HFF-Myc (cell line): ENCODE measurements around the gene UBAC2.

ENCODE experiments used
- DNase-seq: peaks from one replicate; pipeline ENCODE4 v3.0.0-alpha.2; 2011; ENCODE audit warnings: low read depth; ENCODE audit errors: extremely low read depth
- H3K4me3 ChIP-seq: replicated peaks from 2 replicates; pipeline ENCODE4 v1.5.1; 2011; ENCODE audit warnings: low read depth, mild to moderate bottlenecking, control low read depth, low read length
- TF ChIP-seq, protein P1 (sequence below): IDR thresholded peaks from 2 replicates; pipeline ENCODE4 v1.5.1; 2012; ENCODE audit warnings: mild to moderate bottlenecking, low read depth, low read length, control low read depth; ENCODE audit errors: missing control alignments

The UBAC2 gene

DNA sequence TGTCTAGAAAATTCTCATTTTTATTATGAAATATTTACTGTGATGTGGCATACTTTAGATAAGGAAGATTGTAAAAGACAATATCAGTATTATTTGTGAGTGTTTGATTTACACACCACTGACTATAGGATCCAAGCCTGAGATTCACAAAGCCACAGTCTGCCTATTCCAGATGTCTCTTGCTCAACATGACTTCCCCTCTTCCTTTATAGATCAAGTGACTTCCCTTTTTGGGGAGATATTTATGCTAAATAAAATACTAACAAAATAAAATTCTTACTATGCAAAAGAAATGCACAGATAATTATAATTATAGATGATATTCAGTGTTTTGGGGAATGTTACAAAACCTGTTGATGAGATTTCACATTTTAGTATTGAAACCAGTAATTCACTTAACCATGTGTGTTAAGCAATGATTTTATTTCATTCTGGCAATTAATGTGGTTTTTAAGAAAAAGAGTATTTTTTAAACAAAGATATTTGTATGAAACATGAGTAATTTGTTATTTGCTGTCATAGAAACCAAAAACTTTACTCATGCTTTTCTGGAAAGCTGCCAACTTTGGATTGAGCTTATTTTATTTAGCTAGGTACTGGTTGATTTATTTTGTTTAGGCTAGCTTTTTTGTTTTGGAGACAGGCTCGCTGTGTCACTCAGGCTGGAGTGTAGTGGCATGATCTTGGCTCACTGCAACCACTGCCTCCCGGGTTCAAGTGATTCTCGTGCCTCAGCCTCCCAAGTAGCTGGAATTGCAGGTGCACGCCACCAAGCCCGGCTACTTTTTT lies 120.2 kb downstream of the UBAC2 start:
- DNase-seq: peak; percentile 74
- TF ChIP-seq, protein P1, sequence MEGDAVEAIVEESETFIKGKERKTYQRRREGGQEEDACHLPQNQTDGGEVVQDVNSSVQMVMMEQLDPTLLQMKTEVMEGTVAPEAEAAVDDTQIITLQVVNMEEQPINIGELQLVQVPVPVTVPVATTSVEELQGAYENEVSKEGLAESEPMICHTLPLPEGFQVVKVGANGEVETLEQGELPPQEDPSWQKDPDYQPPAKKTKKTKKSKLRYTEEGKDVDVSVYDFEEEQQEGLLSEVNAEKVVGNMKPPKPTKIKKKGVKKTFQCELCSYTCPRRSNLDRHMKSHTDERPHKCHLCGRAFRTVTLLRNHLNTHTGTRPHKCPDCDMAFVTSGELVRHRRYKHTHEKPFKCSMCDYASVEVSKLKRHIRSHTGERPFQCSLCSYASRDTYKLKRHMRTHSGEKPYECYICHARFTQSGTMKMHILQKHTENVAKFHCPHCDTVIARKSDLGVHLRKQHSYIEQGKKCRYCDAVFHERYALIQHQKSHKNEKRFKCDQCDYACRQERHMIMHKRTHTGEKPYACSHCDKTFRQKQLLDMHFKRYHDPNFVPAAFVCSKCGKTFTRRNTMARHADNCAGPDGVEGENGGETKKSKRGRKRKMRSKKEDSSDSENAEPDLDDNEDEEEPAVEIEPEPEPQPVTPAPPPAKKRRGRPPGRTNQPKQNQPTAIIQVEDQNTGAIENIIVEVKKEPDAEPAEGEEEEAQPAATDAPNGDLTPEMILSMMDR: no peak
- H3K4me3 ChIP-seq: no peak overlapping the region

DNA sequence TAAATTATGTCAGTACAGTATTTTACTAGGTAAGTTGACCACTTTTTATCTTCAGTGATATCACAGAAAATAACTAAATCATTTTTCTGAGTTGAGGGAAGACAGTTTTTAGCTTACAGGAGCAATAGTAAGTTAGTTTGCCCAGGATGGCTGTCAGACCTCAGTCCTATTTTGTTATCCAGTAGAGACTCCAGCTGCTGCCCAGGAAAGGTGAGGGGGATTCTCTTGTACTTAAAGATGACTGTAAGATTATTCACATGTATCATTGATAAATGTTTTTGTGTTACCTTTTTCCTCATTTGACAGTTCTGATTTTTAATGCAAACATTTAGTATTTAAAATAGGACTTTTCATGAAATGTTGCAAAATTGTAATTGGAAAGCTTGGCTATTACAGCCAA lies 121.1 kb downstream of the UBAC2 start:
- TF ChIP-seq, protein P1: no peak
- no peak overlapping the region for H3K4me3 ChIP-seq
- no peak for DNase-seq

DNA sequence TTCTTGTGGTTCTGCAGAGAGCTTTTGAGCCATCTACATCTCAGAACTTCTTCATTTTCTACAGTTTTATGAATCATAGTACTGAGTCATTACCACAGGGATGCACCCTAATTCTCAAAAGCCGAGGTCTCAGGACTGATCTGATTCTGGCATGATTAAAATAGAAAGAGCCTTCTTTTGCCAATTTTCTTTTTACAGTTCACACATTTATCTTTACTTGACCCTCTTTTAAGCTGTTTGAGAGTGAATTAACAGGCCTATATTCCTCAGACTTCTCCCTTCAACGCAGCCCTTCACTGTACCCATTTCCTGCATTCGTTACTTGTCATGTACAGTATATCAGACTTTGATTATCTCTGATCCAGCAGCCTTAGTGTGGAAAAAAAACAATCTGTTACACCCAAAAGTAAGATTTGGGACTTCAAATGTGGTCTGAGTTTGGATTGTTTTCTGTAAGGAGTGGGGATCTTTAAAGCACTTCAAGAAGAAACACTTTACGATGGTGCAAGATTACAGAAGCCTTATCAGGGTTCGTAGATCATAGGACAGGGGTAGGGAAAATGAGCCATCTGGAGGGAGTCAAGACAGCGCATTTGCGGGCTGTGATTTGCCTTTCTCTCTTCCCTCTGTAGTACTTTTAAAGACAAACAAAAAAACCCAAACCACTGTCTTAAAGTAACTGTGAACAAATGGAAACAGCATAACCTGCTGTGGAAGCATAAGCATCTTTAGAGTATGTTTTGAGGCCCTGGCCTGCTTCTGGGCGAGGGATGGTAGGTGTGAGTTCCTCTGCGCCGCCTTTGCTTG lies 121.8 kb downstream of the UBAC2 start:
- no peak for DNase-seq
- H3K4me3 ChIP-seq: no peak overlapping the region
- TF ChIP-seq, protein P1: no peak

DNA sequence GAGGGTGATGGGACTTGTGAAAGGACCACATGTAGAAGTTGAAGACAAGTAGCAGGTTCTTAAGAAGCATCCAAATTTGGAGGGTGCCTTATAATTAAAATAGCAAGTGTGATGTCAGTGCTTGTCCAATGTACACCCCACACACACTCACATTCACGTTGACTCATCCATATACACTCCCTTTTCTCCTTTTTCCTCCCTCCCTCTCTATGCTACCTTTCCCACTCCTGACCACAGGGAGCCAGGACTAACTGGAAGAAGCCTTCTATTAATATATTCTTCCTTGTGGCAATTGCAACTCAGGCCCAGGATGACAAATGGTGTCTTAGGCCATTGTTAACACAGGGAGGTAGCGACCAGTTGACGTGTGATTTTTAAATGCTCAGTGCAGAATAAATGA lies 122.8 kb downstream of the UBAC2 start:
- DNase-seq: no peak
- no peak overlapping the region for H3K4me3 ChIP-seq
- TF ChIP-seq, protein P1: no peak

DNA sequence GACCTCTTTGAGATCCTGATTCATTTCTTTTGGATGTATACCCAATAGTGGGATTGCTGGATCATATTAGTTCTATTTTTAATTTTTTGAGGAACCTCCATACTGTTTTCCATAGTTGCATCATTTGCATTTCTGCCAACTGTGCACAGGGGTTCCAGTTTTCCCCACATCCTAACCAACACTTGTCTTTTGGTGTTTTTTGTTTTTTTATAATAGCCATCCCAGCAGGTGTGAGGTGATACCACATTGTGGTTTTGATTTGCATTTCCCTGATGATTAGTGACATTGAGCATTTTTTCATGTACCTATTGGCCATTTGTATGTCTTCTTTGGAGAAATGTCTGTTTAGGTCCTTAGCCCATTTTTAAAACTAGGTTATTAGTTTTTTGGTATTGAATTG lies 125.4 kb downstream of the UBAC2 start:
- H3K4me3 ChIP-seq: no peak overlapping the region
- TF ChIP-seq, protein P1: no peak
- no peak for DNase-seq

DNA sequence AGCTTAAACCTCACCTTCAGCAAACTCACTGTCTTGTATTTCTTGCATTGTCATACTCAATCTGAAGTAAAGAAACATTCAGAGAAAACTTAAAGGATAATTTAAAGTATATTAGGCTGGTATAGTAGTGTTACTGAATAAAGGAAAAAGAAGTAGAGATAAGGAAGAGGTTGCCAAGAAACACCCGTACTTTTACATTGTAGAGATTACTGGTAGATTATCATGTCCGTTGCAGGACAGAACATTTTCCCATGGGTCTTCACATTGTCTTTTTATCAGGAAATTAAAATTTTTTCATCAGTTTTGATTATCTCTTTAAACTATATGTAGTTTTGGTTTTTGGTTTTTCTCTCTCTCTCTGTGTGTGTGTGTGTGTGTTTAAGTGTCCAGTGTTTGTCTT lies 126.5 kb downstream of the UBAC2 start:
- no peak for DNase-seq
- H3K4me3 ChIP-seq: no peak overlapping the region
- TF ChIP-seq, protein P1: no peak
